Neural progenitor cell (in vitro differentiated cells): ENCODE measurements around the gene ICAM3. TPM values are rescaled to one million over a fixed set of nuclear protein-coding genes. Genes with fewer than 3 reads are reported as not detected.
"Not testable (repeated sequence)": the region's sequence is repeated elsewhere in the genome, so short reads cannot be mapped to it uniquely, and the experiment has no call there.

ENCODE experiments used
- DNase-seq: peaks from one replicate; pipeline ENCODE4 v3.0.0-alpha.2; 2016; ENCODE audit warnings: low spot score
- H2AFZ ChIP-seq: fragments of 200-600 bp; sonication (generic); replicated peaks from 2 replicates; pipeline ENCODE4 v1.6.1; 2016; ENCODE audit warnings: antibody characterized with exemption
- H3F3A ChIP-seq: fragments of 200-600 bp; sonication (generic); 2 replicates; pipeline ENCODE4 v1.6.1; 2016; ENCODE audit warnings: antibody characterized with exemption, low read depth
- H3K27ac ChIP-seq: fragments of 200-600 bp; sonication (generic); 2 replicates; pipeline ENCODE4 v1.5.1; 2016; ENCODE audit warnings: mild to moderate bottlenecking
- H3K27me3 ChIP-seq: fragments of 200-600 bp; sonication (generic); 2 replicates; pipeline ENCODE4 v1.6.1; 2016; ENCODE audit warnings: mild to moderate bottlenecking, moderate library complexity
- H3K36me3 ChIP-seq: fragments of 200-600 bp; sonication (generic); 2 replicates; pipeline ENCODE4 v1.5.1; 2016
- H3K4me1 ChIP-seq: fragments of 200-600 bp; sonication (generic); 2 replicates; pipeline ENCODE4 v1.6.1; 2016; ENCODE audit warnings: mixed run types
- H3K4me2 ChIP-seq: fragments of 200-600 bp; sonication (generic); 2 replicates; pipeline ENCODE4 v1.6.1; 2016
- H3K4me3 ChIP-seq: fragments of 200-600 bp; sonication (generic); 2 replicates; pipeline ENCODE4 v1.5.1; 2016
- H3K79me2 ChIP-seq: fragments of 200-600 bp; sonication (generic); 2 replicates; pipeline ENCODE4 v1.6.1; 2016; ENCODE audit warnings: low read depth
- H3K9ac ChIP-seq: fragments of 200-600 bp; sonication (generic); 2 replicates; pipeline ENCODE4 v1.6.1; 2016
- H3K9me3 ChIP-seq: fragments of 200-600 bp; sonication (generic); 2 replicates; pipeline ENCODE4 v1.5.1; 2016; ENCODE audit warnings: low read depth
- H4K20me1 ChIP-seq: fragments of 200-600 bp; sonication (generic); 2 replicates; pipeline ENCODE4 v1.6.1; 2016; ENCODE audit warnings: low read depth
- H3K27ac Mint-ChIP-seq: 3 replicates; pipeline ENCODE4 v1.8.0; 2021; ENCODE audit warnings: mixed read lengths
- H3K27me3 Mint-ChIP-seq: 2 replicates; pipeline ENCODE4 v1.8.0; 2022; ENCODE audit warnings: low read depth, mild to moderate bottlenecking, inconsistent platforms, moderate library complexity, mixed read lengths; ENCODE audit not compliant: insufficient read depth
- H3K36me3 Mint-ChIP-seq: 3 replicates; pipeline ENCODE4 v1.8.0; 2021; ENCODE audit warnings: mixed read lengths
- H3K4me1 Mint-ChIP-seq: 3 replicates; pipeline ENCODE4 v1.8.0; 2021; ENCODE audit warnings: mixed read lengths
- H3K4me3 Mint-ChIP-seq: 3 replicates; pipeline ENCODE4 v1.8.0; 2021; ENCODE audit warnings: mild to moderate bottlenecking, moderate library complexity, mixed read lengths
- H3K9me3 Mint-ChIP-seq: 3 replicates; pipeline ENCODE4 v1.8.0; 2020; ENCODE audit warnings: mixed read lengths
- EZH2 ChIP-seq: fragments of 200-600 bp; sonication (generic); IDR thresholded peaks from 2 replicates; pipeline ENCODE4 v1.6.1; 2017; ENCODE audit warnings: antibody characterized with exemption, mild to moderate bottlenecking, moderate library complexity
- EZH2phosphoT487 ChIP-seq: fragments of 200-600 bp; sonication (generic); IDR thresholded peaks from 2 replicates; pipeline ENCODE4 v1.6.1; 2017; ENCODE audit warnings: antibody characterized with exemption
- total RNA-seq: library from RNA; depleted of rRNA; stranded (reverse); fragments of >200 nt; gene quantifications from 2 replicates; pipeline ENCODE4 v1.2.3, GENCODE V29; 2015; ENCODE audit warnings: low replicate concordance
- TF ChIP-seq, protein P1 (sequence below): fragments of 200-600 bp; sonication (generic); IDR thresholded peaks from 2 replicates; pipeline ENCODE4 v1.5.1; 2017; ENCODE audit warnings: antibody characterized with exemption, mild to moderate bottlenecking

Gene ICAM3
- total RNA-seq, 1 donor from 2014 or later = 1.3 TPM

DNA sequence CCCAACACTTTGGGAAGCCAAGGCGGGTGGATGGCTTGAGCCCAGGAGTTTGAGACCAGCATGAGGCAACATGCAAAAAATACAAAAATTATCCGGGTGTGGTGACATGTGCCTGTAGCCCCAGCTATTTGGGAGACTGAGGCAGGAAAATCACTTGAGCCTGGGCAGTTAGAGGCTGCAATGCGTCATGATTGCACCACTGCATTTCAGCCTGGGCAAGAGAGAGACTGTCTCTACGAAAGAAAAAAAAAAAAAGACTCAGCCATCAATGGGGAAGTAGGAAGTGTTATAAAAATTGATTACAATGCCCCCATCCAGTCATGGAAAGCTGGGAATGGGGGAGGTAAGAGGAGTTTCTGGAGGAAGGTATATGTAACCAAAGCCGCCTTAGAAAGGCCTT is 35.5 kb upstream of the ICAM3 start:
- TF ChIP-seq, protein P1, sequence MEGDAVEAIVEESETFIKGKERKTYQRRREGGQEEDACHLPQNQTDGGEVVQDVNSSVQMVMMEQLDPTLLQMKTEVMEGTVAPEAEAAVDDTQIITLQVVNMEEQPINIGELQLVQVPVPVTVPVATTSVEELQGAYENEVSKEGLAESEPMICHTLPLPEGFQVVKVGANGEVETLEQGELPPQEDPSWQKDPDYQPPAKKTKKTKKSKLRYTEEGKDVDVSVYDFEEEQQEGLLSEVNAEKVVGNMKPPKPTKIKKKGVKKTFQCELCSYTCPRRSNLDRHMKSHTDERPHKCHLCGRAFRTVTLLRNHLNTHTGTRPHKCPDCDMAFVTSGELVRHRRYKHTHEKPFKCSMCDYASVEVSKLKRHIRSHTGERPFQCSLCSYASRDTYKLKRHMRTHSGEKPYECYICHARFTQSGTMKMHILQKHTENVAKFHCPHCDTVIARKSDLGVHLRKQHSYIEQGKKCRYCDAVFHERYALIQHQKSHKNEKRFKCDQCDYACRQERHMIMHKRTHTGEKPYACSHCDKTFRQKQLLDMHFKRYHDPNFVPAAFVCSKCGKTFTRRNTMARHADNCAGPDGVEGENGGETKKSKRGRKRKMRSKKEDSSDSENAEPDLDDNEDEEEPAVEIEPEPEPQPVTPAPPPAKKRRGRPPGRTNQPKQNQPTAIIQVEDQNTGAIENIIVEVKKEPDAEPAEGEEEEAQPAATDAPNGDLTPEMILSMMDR = no peak
- TF ChIP-seq EZH2 = no peak
- TF ChIP-seq EZH2phosphoT487 = no peak
- peaks cover 11% of the 10 kb centered on the region for H3K36me3 Mint-ChIP-seq
- Histone ChIP-seq H3K79me2 (peaks cover 10% of the 10 kb centered on the region), H3K4me3 (no peak overlapping the region), H3K27me3 (no peaks in the 10 kb centered on the region), H3K9ac (no peak overlapping the region), H4K20me1 (no peaks in the 10 kb centered on the region), H3K36me3 (no peaks in the 10 kb centered on the region), H3K9me3 (no peaks in the 10 kb centered on the region), H3K27ac (no peak overlapping the region), H3K4me2 (no peak overlapping the region), H2AFZ (no peak overlapping the region), H3F3A (no peaks in the 10 kb centered on the region), H3K4me1 (peaks cover 4% of the 10 kb centered on the region)
- H3K9me3 Mint-ChIP-seq = no peaks in the 10 kb centered on the region
- H3K4me1 Mint-ChIP-seq = peaks cover 5% of the 10 kb centered on the region
- H3K27me3 Mint-ChIP-seq = no peaks in the 10 kb centered on the region
- H3K4me3 Mint-ChIP-seq = no peak overlapping the region
- no peak overlapping the region for H3K27ac Mint-ChIP-seq
- DNase-seq = no peak

DNA sequence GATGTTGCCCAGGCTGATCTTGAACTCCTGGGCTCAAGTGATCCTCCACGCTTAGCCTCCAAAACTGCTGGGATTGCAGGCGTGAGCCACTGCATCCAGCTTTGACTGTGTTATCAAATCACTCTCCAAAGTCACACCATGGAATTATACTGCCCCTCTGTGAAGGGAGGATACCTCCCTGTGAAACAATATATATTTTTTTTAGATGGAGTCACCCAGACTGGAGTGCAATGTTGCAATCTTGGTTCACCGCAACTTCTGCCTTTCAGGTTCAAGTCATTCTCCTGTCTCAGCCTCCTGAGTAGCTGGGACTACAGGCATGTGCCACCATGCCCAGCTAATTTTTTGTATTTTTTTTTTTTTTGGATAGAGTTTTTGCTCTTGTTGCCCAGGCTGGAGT is 33.3 kb upstream of the ICAM3 start:
- no peaks in the 10 kb centered on the region for H4K20me1 ChIP-seq
- TF ChIP-seq EZH2 (no peak), EZH2phosphoT487 (no peak)
- TF ChIP-seq, protein P1 = no peak
- Mint-ChIP-seq H3K4me3 (no peak overlapping the region), H3K9me3 (no peaks in the 10 kb centered on the region), H3K4me1 (no peaks in the 10 kb centered on the region), H3K36me3 (peaks cover 14% of the 10 kb centered on the region), H3K27ac (no peak overlapping the region), H3K27me3 (peaks cover 2% of the 10 kb centered on the region)
- no peaks in the 10 kb centered on the region for H3K36me3 ChIP-seq
- H3K4me3 ChIP-seq = no peak overlapping the region
- no peak overlapping the region for H3K4me2 ChIP-seq
- no peak for DNase-seq
- H3K9ac ChIP-seq = no peak overlapping the region
- H3K27ac ChIP-seq = no peak overlapping the region
- no peaks in the 10 kb centered on the region for H3K4me1 ChIP-seq
- no peaks in the 10 kb centered on the region for H3K79me2 ChIP-seq
- no peaks in the 10 kb centered on the region for H3F3A ChIP-seq
- H2AFZ ChIP-seq = no peak overlapping the region
- no peaks in the 10 kb centered on the region for H3K27me3 ChIP-seq
- H3K9me3 ChIP-seq = no peaks in the 10 kb centered on the region

DNA sequence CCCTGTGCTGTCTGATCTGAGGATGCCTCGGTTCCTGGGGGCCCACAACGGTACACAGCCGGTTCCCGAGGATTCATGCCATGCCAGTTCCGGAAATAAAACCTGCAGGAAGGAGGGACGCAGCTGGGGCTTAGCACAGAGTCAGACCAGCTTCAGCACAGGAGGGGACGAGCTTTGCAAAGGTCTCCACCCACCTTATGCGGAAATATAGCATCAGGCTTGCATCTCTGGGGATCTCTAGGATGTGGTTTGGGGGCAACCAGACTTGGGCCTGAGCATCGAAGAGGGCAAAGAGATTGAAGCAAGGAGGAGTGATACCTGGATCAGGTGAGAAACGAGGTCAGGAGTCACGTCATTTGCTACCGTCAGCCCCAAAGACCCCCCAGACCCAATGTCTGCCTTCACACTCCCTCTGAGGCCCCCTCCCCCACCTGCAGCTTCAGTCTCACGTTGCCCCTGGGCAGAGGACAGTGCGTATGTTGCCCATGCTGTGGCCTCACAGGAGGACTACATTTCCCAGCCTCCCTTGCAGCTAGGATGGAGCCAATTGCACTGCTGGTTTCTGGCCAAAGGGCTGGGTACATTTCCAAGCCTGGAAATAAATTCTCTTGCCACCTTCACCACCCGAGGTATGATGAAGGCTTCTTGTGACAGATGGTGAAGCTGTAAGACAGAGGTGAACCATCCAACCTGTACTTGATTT is 28.8 kb upstream of the ICAM3 start:
- no peak for TF ChIP-seq EZH2phosphoT487
- TF ChIP-seq, protein P1 = no peak
- no peak for TF ChIP-seq EZH2
- H3K79me2 ChIP-seq = no peaks in the 10 kb centered on the region
- no peaks in the 10 kb centered on the region for H3F3A ChIP-seq
- Mint-ChIP-seq H3K9me3 (no peaks in the 10 kb centered on the region), H3K27ac (no peak overlapping the region), H3K4me3 (no peak overlapping the region), H3K27me3 (peaks cover 2% of the 10 kb centered on the region), H3K4me1 (no peaks in the 10 kb centered on the region), H3K36me3 (peaks cover 16% of the 10 kb centered on the region)
- no peaks in the 10 kb centered on the region for H3K27me3 ChIP-seq
- no peaks in the 10 kb centered on the region for H3K36me3 ChIP-seq
- DNase-seq = no peak
- no peak overlapping the region for H3K4me2 ChIP-seq
- H3K9ac ChIP-seq = no peak overlapping the region
- H3K4me1 ChIP-seq = no peaks in the 10 kb centered on the region
- no peak overlapping the region for H2AFZ ChIP-seq
- H4K20me1 ChIP-seq = no peaks in the 10 kb centered on the region
- H3K4me3 ChIP-seq = no peak overlapping the region
- H3K27ac ChIP-seq = no peak overlapping the region
- H3K9me3 ChIP-seq = no peaks in the 10 kb centered on the region

DNA sequence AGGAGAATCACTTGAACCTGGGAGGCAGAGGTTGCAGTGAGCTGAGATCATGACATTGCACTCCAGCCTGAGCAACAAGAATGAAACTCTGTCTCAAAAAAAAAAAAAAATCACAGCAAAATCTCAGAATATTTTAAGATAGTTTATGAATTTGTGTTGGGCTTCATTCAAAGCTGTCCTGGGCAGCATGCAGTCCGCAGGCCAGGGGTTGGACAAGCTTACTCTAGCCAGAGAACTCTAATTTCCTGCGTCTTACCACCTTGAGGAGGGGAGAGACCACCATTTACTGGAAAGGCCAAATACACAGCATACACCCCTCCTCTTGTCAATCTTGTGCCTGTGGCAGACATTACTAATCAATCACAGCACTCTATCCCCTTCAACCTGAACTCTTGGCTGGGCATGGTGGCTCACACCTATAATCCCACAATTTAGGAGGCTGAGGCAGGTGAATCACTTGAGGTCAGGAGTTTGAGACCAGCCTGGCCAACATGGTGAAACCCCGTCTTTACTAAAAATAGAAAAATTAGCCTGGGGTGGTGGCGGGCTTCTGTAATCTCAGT is 27.6 kb upstream of the ICAM3 start:
- not testable (repeated sequence) for H3K9me3 Mint-ChIP-seq, H3K27me3 ChIP-seq, H3K79me2 ChIP-seq, H3K4me1 Mint-ChIP-seq, H3K4me3 ChIP-seq, H3K36me3 ChIP-seq, H3K27me3 Mint-ChIP-seq, H2AFZ ChIP-seq, H3K27ac ChIP-seq, H4K20me1 ChIP-seq, H3K9ac ChIP-seq, H3F3A ChIP-seq, DNase-seq, H3K9me3 ChIP-seq, H3K4me2 ChIP-seq, H3K27ac Mint-ChIP-seq, H3K4me1 ChIP-seq, H3K4me3 Mint-ChIP-seq
- H3K36me3 Mint-ChIP-seq = peaks cover 16% of the 10 kb centered on the region
